H1 (cell line): ENCODE results near the gene PTPN5. TPM values are rescaled to one million over a fixed set of nuclear protein-coding genes. Genes with fewer than 3 reads are reported as not detected.

ENCODE experiments used
- CTCF ChIA-PET: fragments of 300-600 bp; sonication (Branson Sonifier 250); formaldehyde crosslinking; loops from one replicate; lab custom pipeline; 2021; ENCODE audit not compliant: partially characterized antibody; lab: Charles Lee
- POLR2A ChIA-PET: fragments of 300-600 bp; sonication (Branson Sonifier 250); formaldehyde crosslinking; loops from one replicate; lab custom pipeline; 2021; ENCODE audit warnings: inconsistent platforms; ENCODE audit not compliant: partially characterized antibody; lab: Charles Lee
- DNase-seq, 2 experiments: peaks; one replicate each; pipeline versions ENCODE4 v3.0.0 to v3.0.0-alpha.2; 2010 to 2022; ENCODE audit warnings: low spot score in 2 of 2, low read depth in 1 of 2, mixed read lengths in 1 of 2
- FAIRE-seq: peaks from 2 replicates; lab custom pipeline; 2011; peaks lifted over from hg19 to GRCh38; lab: Jason Lieb, UNC
- H2AFZ ChIP-seq: 2 replicates; pipeline ENCODE4 v1.8.1; 2012; ENCODE audit warnings: low read length, inconsistent platforms
- H2AK5ac ChIP-seq: 2 replicates; pipeline ENCODE4 v1.6.1; 2013; ENCODE audit warnings: low read depth, low read length
- H2BK120ac ChIP-seq: replicated peaks from 2 replicates; pipeline ENCODE3; 2013; ENCODE audit warnings: low read depth, low read length, inconsistent platforms
- H2BK12ac ChIP-seq: 2 replicates; pipeline ENCODE4 v1.6.1; 2013; ENCODE audit warnings: low read depth, low read length
- H2BK15ac ChIP-seq: 2 replicates; pipeline ENCODE4 v1.6.1; 2013; ENCODE audit warnings: low read length
- H2BK20ac ChIP-seq: 2 replicates; pipeline ENCODE4 v1.6.1; 2013; ENCODE audit warnings: low read length
- H2BK5ac ChIP-seq: 2 replicates; pipeline ENCODE4 v1.6.1; 2013; ENCODE audit warnings: low read depth, low read length
- H3K14ac ChIP-seq: 2 replicates; pipeline ENCODE4 v1.6.1; 2013; ENCODE audit warnings: inconsistent platforms; ENCODE audit not compliant: insufficient read length
- H3K18ac ChIP-seq: 2 replicates; pipeline ENCODE4 v1.6.1; 2013; ENCODE audit warnings: low read length; ENCODE audit errors: extremely low read depth
- H3K23ac ChIP-seq: 2 replicates; pipeline ENCODE4 v1.6.1; 2013; ENCODE audit warnings: inconsistent platforms; ENCODE audit not compliant: insufficient read length
- H3K23me2 ChIP-seq: 2 replicates; pipeline ENCODE4 v1.6.1; 2013; ENCODE audit warnings: low read depth, low read length
- H3K27ac ChIP-seq: 2 replicates; pipeline ENCODE4 v1.6.1; 2011; ENCODE audit warnings: low read depth, low read length, inconsistent platforms
- H3K27me3 ChIP-seq, 4 experiments: replicated peaks in 1 of 4; 1 replicate in 1 of 4; 2 replicates in 3 of 4; pipeline versions ENCODE4 v1.6.1 to v1.8.1; 2011 to 2013; ENCODE audit warnings: low read length in 3 of 4, mild to moderate bottlenecking in 3 of 4, inconsistent platforms in 2 of 4, mixed read lengths in 2 of 4, moderate library complexity in 1 of 4; ENCODE audit not compliant: control insufficient read depth in 3 of 4, insufficient read depth in 3 of 4; ENCODE audit errors: extremely low read depth in 1 of 4
- H3K36me3 ChIP-seq, 4 experiments: 2 replicates each; pipeline versions ENCODE4 v1.6.1 to v1.8.1; 2011 to 2013; ENCODE audit warnings: mild to moderate bottlenecking in 4 of 4, low read length in 3 of 4, moderate library complexity in 2 of 4, control low read depth in 1 of 4, inconsistent platforms in 1 of 4; ENCODE audit not compliant: insufficient read depth in 4 of 4, control insufficient read depth in 2 of 4
- H3K4ac ChIP-seq: replicated peaks from 2 replicates; pipeline ENCODE3; 2013; ENCODE audit warnings: low read length, low read depth, mixed read lengths, inconsistent platforms; ENCODE audit not compliant: insufficient read length
- H3K4me1 ChIP-seq, 4 experiments: replicated peaks in 1 of 4; 1 replicate in 1 of 4; 2 replicates in 3 of 4; pipeline versions ENCODE4 v1.6.1 to v1.8.1; 2011 to 2013; ENCODE audit warnings: low read length in 3 of 4, inconsistent platforms in 2 of 4, mixed read lengths in 1 of 4; ENCODE audit not compliant: insufficient read depth in 4 of 4, control insufficient read depth in 3 of 4
- H3K4me2 ChIP-seq, 2 experiments: 2 replicates each; pipeline versions ENCODE4 v1.6.1 to v1.8.1; 2011 to 2013; ENCODE audit warnings: low read depth in 2 of 2, low read length in 2 of 2, control low read depth in 1 of 2, inconsistent platforms in 1 of 2, mild to moderate bottlenecking in 1 of 2; ENCODE audit not compliant: insufficient read depth in 1 of 2
- H3K4me3 ChIP-seq, 4 experiments: fragments of 200-600, 300-600 bp in 1 of 4; sonication (generic), shearing (Covaris generic), sonication (Bioruptor Twin) in 1 of 4; 2 replicates each; pipeline versions ENCODE4 v1.5.1 to v1.8.1; 2011 to 2016; ENCODE audit warnings: low read length in 4 of 4, low read depth in 3 of 4, control low read depth in 2 of 4, inconsistent platforms in 2 of 4, mild to moderate bottlenecking in 2 of 4, mixed read lengths in 1 of 4, moderate library complexity in 1 of 4; ENCODE audit not compliant: insufficient read depth in 2 of 4; ENCODE audit errors: extremely low read depth in 1 of 4
- H3K56ac ChIP-seq: replicated peaks from 2 replicates; pipeline ENCODE3; 2013; ENCODE audit warnings: low read depth, mild to moderate bottlenecking, mixed read lengths, low read length, inconsistent platforms; ENCODE audit not compliant: insufficient read length
- H3K79me1 ChIP-seq: 2 replicates; pipeline ENCODE4 v1.6.1; 2013; ENCODE audit warnings: low read depth, low read length, control low read depth
- H3K79me2 ChIP-seq, 2 experiments: 2 replicates each; pipeline versions ENCODE4 v1.6.1 to v1.8.1; 2012 to 2013; ENCODE audit warnings: low read length in 2 of 2, mild to moderate bottlenecking in 2 of 2, inconsistent platforms in 1 of 2; ENCODE audit not compliant: insufficient read depth in 2 of 2, control insufficient read depth in 1 of 2
- H3K9ac ChIP-seq, 4 experiments: replicated peaks in 1 of 4; 1 replicate in 1 of 4; 2 replicates in 3 of 4; pipeline versions ENCODE4 v1.6.1 to v1.8.1; 2011 to 2013; ENCODE audit warnings: low read depth in 3 of 4, low read length in 3 of 4, control low read depth in 2 of 4, mild to moderate bottlenecking in 2 of 4, moderate library complexity in 2 of 4, inconsistent platforms in 1 of 4; ENCODE audit errors: extremely low read depth in 1 of 4
- H3K9me3 ChIP-seq, 2 experiments: 2 replicates each; pipeline versions ENCODE4 v1.6.1 to v1.8.1; 2012 to 2013; ENCODE audit warnings: mild to moderate bottlenecking in 2 of 2, moderate library complexity in 2 of 2, control low read depth in 1 of 2, inconsistent platforms in 1 of 2, low read depth in 1 of 2, low read length in 1 of 2, mixed read lengths in 1 of 2; ENCODE audit not compliant: insufficient read depth in 2 of 2
- H4K20me1 ChIP-seq, 2 experiments: replicated peaks in 1 of 2; 2 replicates each; pipeline versions ENCODE3 to v1.8.1; 2011 to 2013; ENCODE audit warnings: inconsistent platforms in 2 of 2, low read length in 2 of 2, mild to moderate bottlenecking in 1 of 2; ENCODE audit not compliant: insufficient read depth in 2 of 2, control insufficient read depth in 1 of 2
- H4K5ac ChIP-seq: 2 replicates; pipeline ENCODE4 v1.6.1; 2013; ENCODE audit warnings: low read length, low read depth, mixed read lengths, inconsistent platforms; ENCODE audit not compliant: insufficient read length
- H4K8ac ChIP-seq: 2 replicates; pipeline ENCODE4 v1.8.0; 2013; ENCODE audit warnings: mild to moderate bottlenecking, moderate library complexity, low read length, inconsistent platforms; ENCODE audit not compliant: insufficient read depth; ENCODE audit errors: extremely low read depth
- H4K91ac ChIP-seq: replicated peaks from 2 replicates; pipeline ENCODE3; 2013; ENCODE audit warnings: low read length, mixed read lengths, inconsistent platforms; ENCODE audit not compliant: insufficient read length
- CHD2 ChIP-seq: IDR thresholded peaks from 2 replicates; pipeline ENCODE4 v1.6.1; 2012; ENCODE audit warnings: low read length, improper control_type of control experiment
- EP300 ChIP-seq, 2 experiments: IDR thresholded peaks; 1 replicate in 1 of 2; 2 replicates in 1 of 2; pipeline ENCODE4 v1.6.1; 2011 to 2012; ENCODE audit warnings: low read depth in 2 of 2, low read length in 2 of 2, mild to moderate bottlenecking in 2 of 2, borderline replicate concordance in 1 of 2, inconsistent platforms in 1 of 2, moderate library complexity in 1 of 2
- HDAC2 ChIP-seq, 2 experiments: fragments of 300-600 bp in 1 of 2; sonication (generic) in 1 of 2; IDR thresholded peaks; 2 replicates each; pipeline ENCODE4 v1.6.1; 2011 to 2012; ENCODE audit warnings: low read depth in 2 of 2, low read length in 2 of 2, mild to moderate bottlenecking in 2 of 2, moderate library complexity in 2 of 2, borderline replicate concordance in 1 of 2, inconsistent platforms in 1 of 2
- JUND ChIP-seq: IDR thresholded peaks from 2 replicates; pipeline ENCODE4 v1.6.1; 2011; ENCODE audit warnings: mild to moderate bottlenecking, improper control_type of control experiment, low read length
- KDM4A ChIP-seq: IDR thresholded peaks from one replicate; pipeline ENCODE4 v1.7.1; 2012; ENCODE audit warnings: low read depth, mild to moderate bottlenecking, moderate library complexity, low read length, inconsistent platforms; ENCODE audit not compliant: severe bottlenecking
- MAX ChIP-seq: IDR thresholded peaks from 2 replicates; pipeline ENCODE4 v1.6.1; 2012; ENCODE audit warnings: inconsistent platforms
- POLR2AphosphoS5 ChIP-seq: IDR thresholded peaks from 2 replicates; pipeline ENCODE4 v1.6.1; 2011; ENCODE audit warnings: low read depth, low read length
- RNF2 ChIP-seq: fragments of 200-900, 300-1000 bp; sonication (generic); IDR thresholded peaks from 2 replicates; pipeline ENCODE4 v1.7.1; 2016; ENCODE audit warnings: borderline replicate concordance, low read depth, mild to moderate bottlenecking, antibody characterized with exemption, low read length; ENCODE audit not compliant: poor library complexity, severe bottlenecking; ENCODE audit errors: missing control alignments
- SIN3A ChIP-seq, 2 experiments: IDR thresholded peaks in 1 of 2; conservative IDR thresholded peaks in 1 of 2; 2 replicates each; pipeline ENCODE4 v1.6.1; 2011 to 2012; ENCODE audit warnings: low read length in 2 of 2, improper control_type of control experiment in 1 of 2, low read depth in 1 of 2, mild to moderate bottlenecking in 1 of 2
- TCF12 ChIP-seq: IDR thresholded peaks from 2 replicates; pipeline ENCODE4 v1.6.1; 2011; ENCODE audit warnings: low read depth, mild to moderate bottlenecking, low read length
- TEAD4 ChIP-seq: IDR thresholded peaks from 2 replicates; pipeline ENCODE4 v1.6.1; 2012; ENCODE audit warnings: low read depth, low read length, inconsistent platforms, mixed read lengths
- WGBS, 2 experiments: shearing (Covaris generic) in 1 of 2; methylation state at CpG; one replicate each; pipeline versions ENCODE4 v1.1.6 to v1.1.7; 2013 to 2015; ENCODE audit warnings: low lambda C conversion rate in 2 of 2, mixed read lengths in 2 of 2, inconsistent platforms in 1 of 2, low coverage in 1 of 2, missing lambda C conversion rate in 1 of 2; ENCODE audit not compliant: insufficient replicate concordance in 2 of 2, insufficient coverage in 1 of 2, insufficient read length in 1 of 2; ENCODE audit errors: extremely low coverage in 1 of 2, missing lambda C conversion rate in 1 of 2; 5-methylcytosine and 5-hydroxymethylcytosine counted together
- polyA plus RNA-seq, 7 experiments: library from polyadenylated mRNA; depleted of rRNA in 3 of 7; stranded (reverse) in 5 of 7; unstranded in 2 of 7; fragments of >200 nt in 5 of 7; fragments of 200-250 nt in 2 of 7; gene quantifications; 1 replicate in 5 of 7; 2 replicates in 1 of 7; 4 replicates in 1 of 7; pipeline versions ENCODE4 v1.2.1 to v1.2.3, GENCODE V29; 2011 to 2013; ENCODE audit warnings: missing spikeins in 2 of 7, mixed read lengths in 2 of 7
- total RNA-seq: library from RNA; stranded (reverse); fragmentation: NEBNext Ultra II Directional; extraction: Animal tissue kit (Norgen Biotek cat#: 25700); gene quantifications from 2 replicates; pipeline ENCODE4 v1.2.1, GENCODE V29; 2021

Gene PTPN5
- total and polyA plus RNA-seq, 2 of the 8 experiments (the other 6 are each of a cell fraction or from before 2014, with no cell fraction given) = 8.4 to 12.9 TPM

DNA sequence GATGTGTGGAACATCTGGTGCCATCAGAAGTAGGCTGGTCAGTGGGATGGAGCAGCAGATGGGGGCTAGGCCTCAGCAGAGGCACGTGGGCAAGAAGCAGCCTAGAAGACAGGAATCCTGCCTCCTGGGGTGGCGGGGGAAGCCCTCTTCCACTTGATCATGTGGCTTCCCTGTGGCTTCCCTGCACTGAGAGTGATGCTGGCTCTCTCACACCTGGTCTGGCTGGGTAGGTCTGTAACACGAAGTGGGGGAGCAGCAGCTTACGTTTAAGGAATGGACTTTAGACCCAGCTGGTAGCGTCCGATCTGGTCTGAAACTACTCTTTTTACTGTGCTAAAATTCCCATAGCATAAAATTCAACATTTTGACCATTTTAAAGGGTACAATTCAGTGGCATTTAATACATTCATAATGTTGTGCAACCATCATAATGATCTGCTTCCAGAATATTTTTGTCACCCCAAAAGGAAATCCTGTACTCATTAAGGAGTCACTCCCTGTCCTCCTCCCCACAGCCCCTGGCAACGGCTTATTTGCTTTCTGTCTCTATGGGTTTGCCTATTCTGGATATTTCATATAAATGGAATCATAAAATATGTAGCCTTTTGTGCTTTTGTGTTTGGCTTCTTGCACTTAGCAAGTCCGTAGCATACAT is 21.7 kb downstream of the PTPN5 start:
- no peak overlapping the region for H3K23ac ChIP-seq
- H3K4me1 ChIP-seq = peaks cover 0 to 20% (median 8%) of the 10 kb centered on the region in 4 experiments; a peak in 6 of 7 replicates
- H3K9me3 ChIP-seq = no peaks in the 10 kb centered on the region
- no peak overlapping the region for H3K14ac ChIP-seq
- ChIA-PET CTCF (interaction anchor here (1.7 to 13.9 kb wide), 5 partner anchors 9 to 48 kb away, joined by 4 to 244 read pairs (median 9); no protein-coding TSS in a partner anchor), POLR2A (interaction anchor here (1.0 kb wide), 1 partner anchor 23 kb away, joined by 3 read pairs; no protein-coding TSS in a partner anchor)
- H3K79me2 ChIP-seq = no peaks in the 10 kb centered on the region
- H4K91ac ChIP-seq = no peak overlapping the region
- H4K20me1 ChIP-seq = no peaks in the 10 kb centered on the region
- no peak overlapping the region for H3K4me2 ChIP-seq
- 0 out of 7 replicates have a peak, but pooled peaks cover 0 to 3% (median 0%) of the 10 kb centered on the region in 4 experiments for H3K27me3 ChIP-seq
- H3K36me3 ChIP-seq = no peaks in the 10 kb centered on the region
- FAIRE-seq (no peak), DNase-seq (no peak)
- H2AFZ ChIP-seq = no peak overlapping the region
- H3K4ac ChIP-seq = no peak overlapping the region
- no peak overlapping the region for H2AK5ac ChIP-seq
- H3K4me3 ChIP-seq = no peak overlapping the region
- H3K27ac ChIP-seq = no peak overlapping the region
- no peak overlapping the region for H4K5ac ChIP-seq
- WGBS, 2 experiments = 48% methylated on average over 8 of the region's 8 CpGs; no CpG with 5 or more reads in 1 of the 2 experiments
- no peak overlapping the region for H2BK120ac ChIP-seq
- H3K23me2 ChIP-seq = no peaks in the 10 kb centered on the region
- H3K18ac ChIP-seq = no peak overlapping the region
- H2BK15ac ChIP-seq = no peak overlapping the region
- no peak overlapping the region for H2BK5ac ChIP-seq
- H2BK20ac ChIP-seq = no peak overlapping the region
- H2BK12ac ChIP-seq = no peak overlapping the region
- H4K8ac ChIP-seq = no peak overlapping the region
- H3K79me1 ChIP-seq = no peaks in the 10 kb centered on the region
- H3K56ac ChIP-seq = no peak overlapping the region
- H3K9ac ChIP-seq = no peak overlapping the region
- TF ChIP-seq SIN3A (conservative IDR thresholded peaks at IDR 0.05 in 1 of 2, IDR thresholded peaks at IDR 0.05 in 1 of 2; ENCODE audit: low read depth in 1 of 2, low read length in 2 of 2) (no peak), POLR2AphosphoS5 (peak; percentile 77; the same call in 1 of the 2 replicates), CHD2 (no peak), RNF2 (no peak), TCF12 (peak; percentile 98), EP300 (IDR thresholded peaks at IDR 0.05; ENCODE audit: borderline replicate concordance in 1 of 2, low read depth in 2 of 2, low read length in 2 of 2) (peak in 1 of 2 experiments; percentile 21; a peak in 1 of 3 replicates), KDM4A (no peak), JUND (no peak), MAX (peak; percentile 56; the same call in 1 of the 2 replicates), TEAD4 (0 out of 2 replicates have a peak, but pooled peaks have one; percentile 25), HDAC2 (IDR thresholded peaks at IDR 0.05; ENCODE audit: borderline replicate concordance in 1 of 2, low read depth in 2 of 2, low read length in 2 of 2) (no peak)
